NCI-H2081 treated with DMSO at 0.1 percent for 48 hours (cell line): ENCODE data around the gene THEM5.

ENCODE experiments used
- DNase-seq: peaks from one replicate; lab custom pipeline; 2025; lab: John Stamatoyannopoulos, UW

THEM5 gene

DNA sequence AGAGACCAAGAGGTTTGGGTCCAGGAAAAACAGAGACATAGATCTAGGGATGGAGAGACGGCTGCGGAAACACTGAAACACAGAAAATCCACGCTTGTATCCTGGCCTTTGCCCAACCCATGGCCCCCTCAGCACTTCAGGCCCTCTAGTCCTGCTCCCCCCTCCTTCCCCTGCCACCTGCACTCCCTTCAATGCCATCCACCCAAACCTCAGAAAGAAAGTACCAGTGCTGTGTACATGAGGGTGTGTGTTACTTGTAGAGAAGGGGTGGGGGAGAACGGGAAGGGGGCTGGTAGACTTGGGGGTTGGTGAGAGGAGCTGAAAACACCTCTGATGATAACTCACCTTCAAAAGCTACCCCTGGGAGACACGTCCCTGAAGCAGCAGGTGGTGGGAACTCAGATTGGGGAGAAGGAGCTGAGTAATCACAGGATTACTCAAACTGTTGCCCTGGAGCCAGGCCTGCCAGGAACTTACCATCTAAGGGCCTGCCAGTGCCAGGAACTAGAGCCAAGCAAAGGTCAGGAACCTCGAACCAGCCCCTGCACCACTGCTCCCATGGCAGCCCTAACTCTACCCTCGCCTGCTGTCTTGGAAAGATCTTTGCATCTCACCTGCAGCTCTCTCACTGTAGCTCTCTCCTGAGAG is 33.4 kb downstream of the THEM5 start:
- DNase-seq, result no peak

DNA sequence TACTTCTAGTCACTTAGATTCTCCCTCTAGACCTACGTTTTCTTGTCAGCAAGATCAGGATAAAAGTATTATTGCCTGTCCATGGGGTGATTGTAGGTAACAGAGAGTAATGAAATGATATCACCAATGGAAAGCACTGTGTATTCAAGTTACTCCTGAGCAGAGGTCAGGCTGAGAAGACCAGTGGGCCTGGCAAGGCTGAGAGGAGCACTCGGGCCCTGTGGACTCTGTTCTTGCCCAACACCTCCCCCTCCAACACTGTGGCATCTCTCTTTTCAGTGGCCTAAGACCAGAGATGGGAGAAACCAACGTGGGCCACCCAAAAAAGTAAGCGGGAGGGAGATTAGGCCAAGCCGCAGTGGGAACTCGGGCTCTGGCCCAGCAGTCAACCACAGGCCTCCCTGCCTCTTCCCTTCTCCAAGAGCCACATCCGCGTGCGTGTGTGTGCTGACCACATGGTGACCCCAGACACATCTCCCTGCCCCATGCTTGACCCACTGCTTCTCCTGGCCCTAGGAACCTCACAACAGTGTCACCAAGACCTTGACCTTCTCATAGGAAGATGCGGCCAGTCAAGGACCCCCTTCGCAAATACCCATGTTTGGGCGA is 34.2 kb downstream of the THEM5 start:
- DNase-seq, result no peak

GRCh38 chr1:151817353-151817730 is 36.2 kb downstream of the THEM5 start:
- DNase-seq, result no peak

DNA sequence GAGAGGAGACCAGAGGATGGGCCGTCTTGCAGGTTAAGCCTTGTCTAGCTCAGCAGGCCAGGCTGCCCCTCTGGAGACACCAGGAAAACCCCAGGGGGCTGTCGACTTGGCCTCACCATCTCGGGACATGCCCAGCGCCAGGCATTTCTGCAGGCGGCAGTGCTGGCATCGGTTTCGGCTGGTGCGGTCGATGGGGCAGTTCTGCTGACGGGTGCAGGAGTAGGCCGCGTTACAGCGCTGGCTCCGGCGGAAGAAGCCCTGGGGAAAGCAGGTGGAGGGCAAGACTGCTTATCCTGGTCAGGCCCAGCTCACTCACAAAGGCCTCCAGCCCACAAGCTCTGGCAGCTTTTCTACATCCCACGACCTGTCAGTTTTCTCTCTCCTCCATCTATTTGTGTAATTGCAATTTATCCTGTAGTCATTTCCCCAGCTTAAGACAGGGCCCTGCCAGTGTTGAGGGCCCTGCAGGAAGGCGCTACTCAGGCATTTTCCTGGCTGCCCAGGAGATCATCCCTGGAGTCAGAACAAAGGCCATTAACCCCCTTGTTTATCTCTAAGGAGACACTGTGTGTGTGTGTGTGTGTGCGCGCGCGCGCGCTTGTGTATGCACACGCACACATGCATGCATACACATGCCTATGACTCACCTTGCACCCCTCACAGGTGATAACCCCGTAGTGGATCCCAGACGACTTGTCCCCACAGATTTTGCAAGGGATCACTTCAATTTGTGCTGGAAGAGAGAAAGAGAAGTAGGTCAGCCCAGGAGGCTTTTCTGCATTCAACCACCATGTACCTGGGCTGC is 36.8 kb downstream of the THEM5 start:
- DNase-seq, result no peak

DNA sequence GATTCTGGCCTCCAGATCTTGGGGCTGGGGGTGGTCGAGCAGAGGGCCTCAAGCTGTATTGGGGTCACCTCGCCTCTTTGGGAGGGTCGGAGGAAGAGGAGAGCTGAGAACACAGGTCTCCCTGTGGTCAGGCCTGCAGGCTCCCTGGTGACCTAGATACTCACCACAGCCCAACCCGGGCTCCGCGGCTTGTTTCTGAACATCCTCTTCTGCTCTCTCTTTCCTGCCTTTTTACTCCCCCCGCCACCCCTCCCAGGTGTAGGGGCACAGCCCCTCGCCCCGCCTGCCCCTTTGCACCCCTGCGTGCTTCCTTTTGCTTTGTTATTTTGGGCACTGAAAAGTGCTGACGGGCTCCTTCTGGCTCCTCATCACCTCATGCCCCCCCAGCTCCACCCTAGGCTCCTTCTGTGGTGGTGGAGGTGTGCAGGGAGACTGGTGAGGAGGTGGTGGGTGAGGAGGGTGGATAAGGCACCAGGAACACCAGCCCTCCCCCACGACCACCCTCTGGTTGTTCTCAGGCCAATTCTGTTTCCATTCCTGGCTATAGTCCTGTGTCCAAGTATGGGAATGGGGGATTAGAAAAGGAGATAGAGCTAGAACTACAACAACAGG is 37.7 kb downstream of the THEM5 start:
- DNase-seq, result no peak

GRCh38 chr1:151814971-151815545 is 38.5 kb downstream of the THEM5 start:
- DNase-seq, result no peak

DNA sequence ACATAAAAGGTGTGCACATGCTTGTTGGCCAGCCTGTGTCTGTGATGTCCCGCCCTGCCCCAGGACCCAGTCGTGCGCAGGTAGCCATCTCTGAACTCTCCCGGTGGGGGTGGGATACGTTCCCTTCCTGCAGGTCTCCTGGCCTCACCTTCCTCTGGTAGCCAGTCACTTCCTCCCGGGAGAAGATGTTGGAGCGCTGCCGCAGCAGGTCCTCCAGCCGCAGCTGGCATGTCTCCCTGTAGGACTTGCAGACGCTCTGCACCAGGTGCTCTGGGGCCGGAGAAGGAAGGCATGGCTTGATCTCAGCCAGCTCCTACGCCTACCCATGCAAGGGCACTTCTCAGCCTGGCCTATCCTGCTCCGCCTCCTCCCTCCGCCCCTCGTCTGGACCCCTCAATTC is 39.1 kb downstream of the THEM5 start:
- no peak for DNase-seq

GRCh38 chr1:151813271-151813977 is 40.1 kb downstream of the THEM5 start:
- no peak for DNase-seq

DNA sequence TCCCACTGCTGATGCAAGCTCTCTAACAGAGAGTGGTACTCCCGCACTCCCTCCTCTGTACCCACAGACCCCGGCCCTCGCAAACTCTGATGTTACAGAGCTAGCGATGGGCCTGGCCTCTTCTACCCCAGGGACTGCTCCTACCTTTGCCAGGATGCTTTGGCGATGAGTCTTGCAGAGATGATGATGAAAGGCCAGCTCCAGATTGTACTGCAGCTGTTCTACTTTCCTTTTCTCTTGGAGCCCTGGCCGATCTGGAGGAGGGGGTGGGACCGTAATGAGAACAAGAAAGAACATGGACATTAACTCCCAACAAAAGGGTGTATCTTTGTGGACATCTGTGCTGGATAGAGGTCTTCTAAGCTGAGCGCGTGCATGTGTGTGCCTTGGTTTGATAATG is 42.3 kb downstream of the THEM5 start:
- DNase-seq, result no peak

DNA sequence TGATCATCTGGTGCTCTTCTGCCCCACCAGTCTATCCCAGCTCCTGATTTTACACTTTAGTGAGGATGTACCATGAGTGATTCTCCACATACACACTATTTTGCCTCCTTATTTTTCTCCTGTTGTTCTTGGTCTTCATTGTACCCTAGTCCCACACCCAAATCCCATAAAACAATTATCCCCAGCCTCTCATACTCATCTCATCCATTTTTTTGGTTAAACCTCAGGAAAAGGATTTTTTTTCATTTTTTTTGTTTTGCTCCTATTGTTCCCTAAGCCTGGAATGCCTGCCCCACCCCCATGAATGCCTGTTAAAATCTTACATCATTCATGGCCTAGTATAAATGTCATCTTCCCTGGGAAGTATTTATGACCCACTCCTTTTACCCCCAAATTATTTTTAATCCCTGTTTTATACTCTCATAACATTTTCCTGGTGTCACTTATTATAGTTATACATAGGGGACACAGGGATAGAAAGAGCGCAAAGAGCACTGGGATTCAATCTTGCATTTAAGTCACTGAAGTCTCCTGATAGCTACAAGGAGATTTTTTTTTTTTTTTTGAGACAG is 43.4 kb downstream of the THEM5 start:
- no peak for DNase-seq

GRCh38 chr1:151809290-151809984 is 44.1 kb downstream of the THEM5 start:
- no peak for DNase-seq

- DNase-seq, result no peak
Observed at GRCh38 chr1:151807766-151808165, 45.7 kb downstream of the THEM5 start.

GRCh38 chr1:151807131-151807530 is 46.4 kb downstream of the THEM5 start:
- no peak for DNase-seq

DNA sequence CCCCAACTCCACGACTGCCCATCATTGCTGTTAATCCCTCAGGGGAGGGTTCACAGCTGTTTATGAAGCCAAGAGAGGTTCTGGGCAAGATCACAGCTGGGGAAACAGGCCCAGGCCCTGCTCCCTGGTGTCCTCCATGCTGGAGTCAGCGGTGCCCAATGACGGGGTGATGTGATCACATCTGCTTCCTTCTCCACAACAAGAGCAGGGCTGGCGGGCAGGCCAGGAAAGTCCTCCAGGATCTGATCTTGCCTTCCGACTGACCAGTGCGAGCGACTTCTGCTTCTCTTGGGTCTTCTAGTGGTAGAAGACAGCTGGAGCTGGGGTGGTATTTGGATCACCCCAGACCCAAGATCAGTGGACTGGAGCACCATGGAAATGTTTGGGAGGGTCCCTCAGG is 47.3 kb downstream of the THEM5 start:
- no peak for DNase-seq

DNA sequence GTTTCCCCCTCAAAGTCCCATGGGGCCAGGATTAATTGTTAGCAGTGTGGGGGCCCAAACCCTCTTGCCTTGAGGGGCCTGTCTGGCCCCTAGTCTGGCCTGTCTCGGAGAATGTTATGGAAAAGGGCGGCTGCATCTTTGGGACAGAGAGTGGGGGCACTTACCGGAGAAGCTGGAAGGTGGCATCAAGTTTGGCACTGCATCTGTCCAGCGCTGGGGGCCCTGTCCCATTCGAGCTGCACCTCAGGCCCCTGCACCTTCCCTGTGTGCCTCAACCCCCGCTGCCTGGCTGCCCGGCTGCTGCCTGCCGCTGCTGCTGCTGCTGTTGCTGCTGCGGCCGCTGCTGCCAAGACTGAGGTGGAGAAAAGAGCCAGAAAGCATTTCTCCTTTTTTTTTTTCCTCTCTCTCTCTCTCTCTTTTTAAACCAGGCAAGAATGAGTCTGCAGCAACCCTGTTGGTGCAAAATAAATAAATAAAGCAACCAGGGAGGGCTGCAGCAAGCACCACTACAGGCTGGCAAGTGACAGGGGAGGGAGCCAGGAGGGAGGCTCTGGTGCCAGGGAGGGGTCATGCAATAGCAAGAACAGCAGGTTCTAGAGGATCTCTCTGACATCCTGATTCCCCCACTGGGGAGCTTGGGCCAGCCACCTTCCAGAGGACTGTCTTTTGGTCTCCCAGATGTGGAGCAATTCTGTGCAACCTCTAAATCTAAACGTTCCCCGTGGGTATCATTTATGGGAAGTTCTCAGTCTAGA is 48.3 kb downstream of the THEM5 start, which contains the start of gene LINGO4:
TSS of gene LINGO4 (minus strand) at position 354 of the 755 bp plus-strand sequence. CDS start 2,715 bp downstream, outside the sequence.
- DNase-seq, result no peak

DNA sequence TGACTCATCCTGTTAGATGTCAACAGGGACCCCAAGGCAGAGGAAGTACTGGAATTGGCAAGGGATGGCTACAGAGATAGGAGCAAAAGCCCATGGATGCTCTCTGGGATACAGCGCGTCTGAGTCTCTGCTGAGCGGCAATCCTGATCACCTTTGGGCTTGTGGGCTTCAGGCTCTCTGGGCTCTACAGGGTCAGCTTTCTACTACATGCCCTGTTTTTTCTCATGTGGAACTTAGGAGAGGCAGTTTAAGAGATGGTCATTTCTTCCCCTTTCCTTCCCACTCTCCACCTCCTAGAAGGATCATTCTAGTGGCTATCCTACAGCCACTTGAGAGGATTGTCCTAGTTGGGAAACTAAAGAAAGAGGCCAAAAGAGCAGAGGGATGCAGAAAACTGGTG is 49.6 kb downstream of the THEM5 start:
- DNase-seq, result no peak

GRCh38 chr1:151803164-151803563 is 50.3 kb downstream of the THEM5 start:
- DNase-seq, result no peak

- no peak for DNase-seq
Observed at GRCh38 chr1:151802372-151802771, 51.1 kb downstream of the THEM5 start.

- DNase-seq, result no peak
Observed at GRCh38 chr1:151801846-151802245, 51.7 kb downstream of the THEM5 start.

- no peak for DNase-seq
Observed at GRCh38 chr1:151801310-151801820, 52.1 kb downstream of the THEM5 start.
